ENCODE data around the gene RFTN1.

DNA sequence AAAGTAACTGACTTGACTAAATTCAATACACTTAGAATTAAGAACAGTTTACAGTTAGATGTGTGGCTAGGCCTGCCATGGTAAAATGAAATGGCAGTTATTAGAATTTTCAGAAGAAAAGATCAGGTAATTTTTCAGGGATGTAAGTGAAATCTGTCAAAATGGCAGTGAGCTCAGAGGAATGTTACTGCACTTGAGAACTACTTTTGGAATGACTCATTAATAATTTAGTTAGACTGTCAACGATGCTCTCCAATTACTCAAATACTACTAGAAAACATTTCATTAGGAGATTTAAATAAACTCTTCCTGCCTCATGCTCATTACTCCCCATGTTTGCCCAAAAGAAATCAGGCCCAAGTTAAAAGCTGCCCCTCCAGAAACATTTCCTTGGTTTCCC lies 84.4 kb downstream of the RFTN1 start:
- no peak for TF ChIP-seq POLR2A (IDR thresholded peaks at IDR 0.05)
- TF ChIP-seq, protein P1, sequence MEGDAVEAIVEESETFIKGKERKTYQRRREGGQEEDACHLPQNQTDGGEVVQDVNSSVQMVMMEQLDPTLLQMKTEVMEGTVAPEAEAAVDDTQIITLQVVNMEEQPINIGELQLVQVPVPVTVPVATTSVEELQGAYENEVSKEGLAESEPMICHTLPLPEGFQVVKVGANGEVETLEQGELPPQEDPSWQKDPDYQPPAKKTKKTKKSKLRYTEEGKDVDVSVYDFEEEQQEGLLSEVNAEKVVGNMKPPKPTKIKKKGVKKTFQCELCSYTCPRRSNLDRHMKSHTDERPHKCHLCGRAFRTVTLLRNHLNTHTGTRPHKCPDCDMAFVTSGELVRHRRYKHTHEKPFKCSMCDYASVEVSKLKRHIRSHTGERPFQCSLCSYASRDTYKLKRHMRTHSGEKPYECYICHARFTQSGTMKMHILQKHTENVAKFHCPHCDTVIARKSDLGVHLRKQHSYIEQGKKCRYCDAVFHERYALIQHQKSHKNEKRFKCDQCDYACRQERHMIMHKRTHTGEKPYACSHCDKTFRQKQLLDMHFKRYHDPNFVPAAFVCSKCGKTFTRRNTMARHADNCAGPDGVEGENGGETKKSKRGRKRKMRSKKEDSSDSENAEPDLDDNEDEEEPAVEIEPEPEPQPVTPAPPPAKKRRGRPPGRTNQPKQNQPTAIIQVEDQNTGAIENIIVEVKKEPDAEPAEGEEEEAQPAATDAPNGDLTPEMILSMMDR (IDR thresholded peaks at IDR 0.05) = no peak

All from ovary (tissue), 3 donors.